LNCAP (cell line): ENCODE data around the gene CAMK2B.

ENCODE experiments used
- CTCF ChIP-seq: fragments of 450-650 bp; IDR thresholded peaks from 2 replicates; pipeline ENCODE4 v1.5.1; 2017; ENCODE audit warnings: mild to moderate bottlenecking

The CAMK2B gene

GRCh38 chr7:44338600-44338999, 13.2 kb upstream of the CAMK2B start:
- TF ChIP-seq CTCF: no peak

GRCh38 chr7:44336491-44336890, 11.1 kb upstream of the CAMK2B start:
- no peak for TF ChIP-seq CTCF

- TF ChIP-seq CTCF: no peak
These were observed 9.8 kb upstream of the CAMK2B start for GRCh38 chr7:44335184-44335583.

GRCh38 chr7:44334734-44335097, 9.3 kb upstream of the CAMK2B start:
- no peak for TF ChIP-seq CTCF

- no peak for TF ChIP-seq CTCF
These were observed 8.7 kb upstream of the CAMK2B start for GRCh38 chr7:44333911-44334733.

- TF ChIP-seq CTCF: no peak
These were observed 6.3 kb upstream of the CAMK2B start for GRCh38 chr7:44331682-44332081.

GRCh38 chr7:44330331-44330730, 4.9 kb upstream of the CAMK2B start:
- TF ChIP-seq CTCF: no peak

- TF ChIP-seq CTCF: no peak
These were observed 4.5 kb upstream of the CAMK2B start for GRCh38 chr7:44329888-44330287.
